Right atrium auricular region (tissue), 2 donors: ENCODE measurements around the gene RTL10. TPM values are rescaled to one million over a fixed set of nuclear protein-coding genes. Genes with fewer than 3 reads are reported as not detected.

ENCODE experiments used
- DNase-seq: peaks from one replicate; pipeline ENCODE4 v3.0.0-alpha.2; 2019; ENCODE audit warnings: low spot score
- H3K27ac ChIP-seq, 2 donors: fragments of 200-600 bp; sonication (generic); 1 replicate in 1 of 2; 2 replicates in 1 of 2; pipeline ENCODE4 v1.5.1; 2016 to 2019
- H3K27me3 ChIP-seq, 2 donors: fragments of 200-600 bp; sonication (generic); one replicate each; pipeline versions ENCODE4 v1.5.1 to v1.6.0; 2017 to 2019
- H3K36me3 ChIP-seq: fragments of 200-600 bp; sonication (generic); one replicate; pipeline ENCODE4 v1.5.1; 2016
- H3K4me1 ChIP-seq, 2 donors: fragments of 200-600 bp; sonication (generic); one replicate each; pipeline versions ENCODE4 v1.5.1 to v1.6.0; 2017 to 2019
- H3K4me3 ChIP-seq, 2 donors: fragments of 200-600 bp; sonication (generic); 1 replicate in 1 of 2; 2 replicates in 1 of 2; pipeline ENCODE4 v1.5.1; 2017 to 2019; ENCODE audit warnings: mild to moderate bottlenecking in 1 of 2, moderate library complexity in 1 of 2
- H3K9me3 ChIP-seq, 2 donors: fragments of 200-600 bp; sonication (generic); one replicate each; pipeline ENCODE4 v1.5.1; 2019
- CTCF ChIP-seq, 2 donors: fragments of 200-600 bp; sonication (generic); IDR thresholded peaks; one replicate each; pipeline ENCODE4 v1.5.1; 2019; ENCODE audit warnings: antibody characterized with exemption in 2 of 2
- total RNA-seq, 2 donors: library from RNA; depleted of rRNA; stranded (reverse); fragments of >200 nt; gene quantifications; one replicate each; pipeline ENCODE4 v1.1.0, GENCODE V29; 2016

Gene RTL10
- total RNA-seq, 2 donors from 2014 or later = 7.9 to 8.1 TPM

DNA sequence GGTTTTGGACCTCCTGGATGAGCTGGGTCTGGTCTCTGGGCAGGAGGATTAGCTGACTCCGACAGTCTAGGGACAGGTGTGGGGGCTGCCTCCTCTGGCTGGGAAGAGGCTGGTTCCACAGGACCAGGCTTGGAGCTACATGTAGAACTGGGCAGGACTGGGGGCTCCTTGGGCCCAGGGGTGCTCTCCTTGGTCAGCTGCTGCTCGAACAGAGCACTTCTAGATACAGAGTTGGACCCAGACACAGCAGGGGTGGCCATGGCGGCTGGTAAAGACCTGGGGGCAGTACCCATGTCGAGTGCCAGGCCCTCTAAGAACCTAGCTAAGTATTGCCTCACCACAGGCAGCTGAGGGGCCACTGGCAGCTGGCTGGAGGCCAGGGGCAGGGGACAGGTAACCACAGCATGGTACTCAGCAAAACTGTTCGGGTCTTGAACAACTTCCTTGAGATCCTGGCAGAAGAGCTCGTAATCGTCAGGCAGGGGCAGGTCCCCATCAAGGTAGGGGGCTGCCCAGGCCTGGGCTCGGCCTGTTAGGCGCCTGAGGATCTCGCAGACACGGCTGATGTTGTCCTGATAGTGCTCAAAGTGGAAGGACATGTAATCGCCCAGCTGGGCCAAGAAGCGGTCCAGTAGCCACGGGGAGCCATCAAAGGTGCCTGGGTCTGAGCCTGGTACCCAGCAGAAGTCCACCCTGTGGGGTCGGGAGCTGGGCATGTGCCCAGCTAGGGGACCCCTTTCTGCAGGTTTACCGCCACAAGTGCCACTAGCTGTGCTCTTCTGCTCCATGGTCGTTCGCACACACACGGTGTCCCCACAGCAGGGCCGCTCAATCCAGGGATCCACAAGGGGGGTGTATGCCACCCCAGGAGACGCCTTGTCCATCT is 3.1 kb downstream of the RTL10 start:
- no peak for TF ChIP-seq CTCF (IDR thresholded peaks at IDR 0.05)
- Histone ChIP-seq H3K36me3 (peaks cover 17% of the 10 kb centered on the region), H3K4me1 (peaks cover 0 to 34% of the 10 kb centered on the region in 2 donors), H3K4me3 (no peak overlapping the region), H3K27me3 (no peaks in the 10 kb centered on the region), H3K9me3 (no peaks in the 10 kb centered on the region), H3K27ac (no peak overlapping the region)
- DNase-seq = peak; percentile 47

GRCh38 chr22:19850763-19851109 is 3.9 kb downstream of the RTL10 start:
- Histone ChIP-seq H3K36me3 (peaks cover 17% of the 10 kb centered on the region), H3K27me3 (no peaks in the 10 kb centered on the region), H3K4me1 (peaks cover 0 to 27% of the 10 kb centered on the region in 2 donors), H3K4me3 (no peak overlapping the region), H3K27ac (no peak overlapping the region), H3K9me3 (no peaks in the 10 kb centered on the region)
- peak; percentile 30 for DNase-seq
- TF ChIP-seq CTCF (IDR thresholded peaks at IDR 0.05) = no peak

DNA sequence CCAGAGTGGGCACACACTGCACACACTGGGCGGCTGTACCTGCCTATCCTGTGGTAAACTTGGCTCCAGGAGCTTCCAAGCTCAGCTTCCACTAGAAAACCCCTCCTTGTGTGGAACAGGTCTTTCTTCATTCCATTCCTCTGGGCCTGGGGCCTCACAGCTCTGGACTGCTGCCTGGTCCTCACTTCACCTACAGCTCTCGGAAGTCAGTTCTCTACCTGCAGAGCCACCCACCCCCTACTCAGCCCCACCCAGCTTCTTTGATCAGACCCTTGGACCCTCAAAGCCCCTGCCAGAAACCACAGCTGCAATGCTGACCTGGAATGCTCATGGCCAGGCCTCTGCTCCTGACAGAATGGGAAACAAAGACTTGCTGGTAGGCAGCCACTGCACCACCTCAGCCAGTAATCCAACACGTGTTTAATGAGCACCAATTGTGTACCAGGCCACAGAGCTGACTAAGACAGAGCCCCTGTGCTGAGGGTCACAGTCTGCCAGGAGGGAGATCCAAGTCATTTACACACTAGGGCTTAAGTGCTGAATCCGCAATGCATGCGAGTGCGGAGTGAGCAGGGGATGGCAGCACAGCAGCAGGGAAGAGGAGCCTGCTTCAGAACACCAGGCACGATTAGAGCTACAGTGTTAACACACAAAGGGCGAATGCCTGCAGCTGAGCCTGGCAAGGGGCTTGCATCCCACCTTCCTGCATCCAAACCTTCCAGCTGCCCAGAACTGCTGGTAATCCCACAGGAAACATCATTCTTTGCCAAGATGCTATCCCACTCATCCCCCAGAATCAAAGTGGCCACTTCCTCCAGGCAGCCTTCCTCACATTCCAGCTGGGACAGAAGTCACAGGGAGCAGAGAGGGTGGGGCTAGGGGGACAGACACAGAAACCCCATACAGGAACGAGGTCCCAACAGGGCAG is 4.6 kb downstream of the RTL10 start:
- TF ChIP-seq CTCF (IDR thresholded peaks at IDR 0.05) = no peak
- H3K27me3 ChIP-seq = no peaks in the 10 kb centered on the region
- peak; percentile 46 for DNase-seq
- H3K4me1 ChIP-seq = peaks cover 0 to 22% of the 10 kb centered on the region in 2 donors
- H3K27ac ChIP-seq = no peak overlapping the region
- no peaks in the 10 kb centered on the region for H3K9me3 ChIP-seq
- no peak overlapping the region for H3K4me3 ChIP-seq
- H3K36me3 ChIP-seq = peaks cover 17% of the 10 kb centered on the region

DNA sequence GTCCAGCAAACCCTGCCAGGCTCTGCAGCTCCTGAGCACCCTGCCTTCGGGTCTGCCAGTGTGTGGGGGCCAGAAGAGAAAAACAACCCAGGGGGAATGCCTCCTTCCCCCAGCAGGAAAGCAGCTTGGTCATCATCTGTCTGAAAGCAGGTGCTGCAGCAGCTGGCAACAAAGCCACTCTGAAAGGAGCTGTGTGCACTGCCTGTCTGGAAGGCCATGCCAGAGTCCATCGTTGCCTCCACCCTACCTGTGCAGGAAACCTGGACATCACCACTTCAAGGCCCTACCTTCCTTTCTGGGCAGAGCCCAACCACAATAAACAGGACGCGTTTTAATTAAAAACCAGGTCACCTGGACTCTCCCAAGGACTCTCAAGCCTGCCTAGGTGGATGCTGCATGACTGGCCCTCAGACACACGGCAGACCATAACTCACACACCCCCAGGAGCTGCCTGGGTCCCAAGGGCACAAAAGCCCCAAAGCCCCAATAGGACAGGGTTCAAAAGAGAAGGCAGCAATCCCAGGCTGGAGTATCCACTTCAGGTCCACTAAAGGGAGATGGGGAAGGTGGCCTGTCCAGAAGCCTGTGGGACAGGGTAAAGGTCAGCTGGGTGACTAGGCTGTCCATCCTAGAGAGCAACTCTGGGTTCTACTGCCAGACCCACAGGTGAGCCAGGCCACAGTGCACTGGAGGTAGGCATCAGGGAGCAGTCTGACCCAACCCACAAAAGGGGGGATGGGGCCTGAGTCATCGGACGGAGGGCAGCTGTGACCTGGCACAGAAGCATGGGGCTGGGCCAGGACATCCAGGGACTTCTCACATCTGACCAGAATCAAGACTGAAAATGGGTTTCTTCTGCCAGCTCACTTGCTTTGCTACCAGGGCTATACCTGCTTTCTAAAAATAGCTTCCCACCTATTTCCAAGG is 6.1 kb downstream of the RTL10 start:
- no peak for TF ChIP-seq CTCF (IDR thresholded peaks at IDR 0.05)
- Histone ChIP-seq H3K36me3 (peaks cover 17% of the 10 kb centered on the region), H3K27me3 (no peaks in the 10 kb centered on the region), H3K9me3 (no peaks in the 10 kb centered on the region), H3K27ac (no peak overlapping the region), H3K4me3 (no peak overlapping the region), H3K4me1 (peaks cover 0 to 31% of the 10 kb centered on the region in 2 donors)
- peak; percentile 44 for DNase-seq

DNA sequence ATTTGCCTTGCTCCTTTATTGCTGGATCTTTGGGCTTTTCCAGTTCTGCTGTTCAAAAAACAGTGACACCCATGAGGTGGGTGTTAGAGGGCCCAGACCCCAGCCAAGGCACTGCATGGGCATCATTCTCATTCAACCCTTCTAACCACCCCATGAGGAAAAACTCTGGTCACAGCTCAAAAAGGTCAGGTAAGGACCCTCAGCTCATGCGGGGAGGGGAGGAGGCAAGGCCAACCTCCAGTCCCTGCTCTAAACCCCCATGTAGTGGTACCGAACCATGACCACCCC is 7.4 kb downstream of the RTL10 start:
- Histone ChIP-seq H3K36me3 (peaks cover 17% of the 10 kb centered on the region), H3K4me1 (peaks cover 0 to 27% of the 10 kb centered on the region in 2 donors), H3K27ac (no peak overlapping the region), H3K27me3 (no peaks in the 10 kb centered on the region), H3K4me3 (no peak overlapping the region), H3K9me3 (no peaks in the 10 kb centered on the region)
- no peak for DNase-seq
- no peak for TF ChIP-seq CTCF (IDR thresholded peaks at IDR 0.05)
